Stomach smooth muscle (tissue), 2 donors: ENCODE results near the gene FUS.
A peak's percentile ranks its signal among the peaks of the same experiment; 100 is the strongest.
"Not testable (repeated sequence)": the region's sequence is repeated elsewhere in the genome, so short reads cannot be mapped to it uniquely, and the experiment has no call there.

Experiments used
- H3K27ac ChIP-seq: one replicate; pipeline ENCODE4 v1.7.0; 2013; ENCODE audit warnings: mild to moderate bottlenecking, low read length, inconsistent platforms
- H3K27me3 ChIP-seq, 2 donors: one replicate each; pipeline ENCODE4 v1.7.0; 2013; ENCODE audit warnings: low read length in 2 of 2; ENCODE audit not compliant: insufficient read depth in 2 of 2, control insufficient read depth in 1 of 2
- H3K36me3 ChIP-seq, 2 donors: one replicate each; pipeline ENCODE4 v1.7.0; 2013; ENCODE audit warnings: low read length in 2 of 2; ENCODE audit not compliant: control insufficient read depth in 2 of 2, insufficient read depth in 2 of 2
- H3K4me1 ChIP-seq: one replicate; pipeline ENCODE4 v1.7.0; 2013; ENCODE audit warnings: low read length; ENCODE audit not compliant: control insufficient read depth, insufficient read depth
- H3K4me3 ChIP-seq, 2 donors: one replicate each; pipeline ENCODE4 v1.7.0; 2013; ENCODE audit warnings: low read length in 2 of 2
- H3K9ac ChIP-seq, 2 donors: one replicate each; pipeline ENCODE4 v1.7.0; 2013; ENCODE audit warnings: low read length in 2 of 2, mild to moderate bottlenecking in 1 of 2
- H3K9me3 ChIP-seq, 2 donors: one replicate each; pipeline ENCODE4 v1.7.0; 2013; ENCODE audit warnings: low read length in 2 of 2; ENCODE audit not compliant: control insufficient read depth in 2 of 2
- donor health status: healthy.
- donor health status: Pancreatic carcinoma.

Gene FUS

GRCh38 chr16:31168848-31169247 lies 11.1 kb upstream of the FUS start:
- no peaks in the 10 kb centered on the region for H3K27me3 ChIP-seq
- no peaks in the 10 kb centered on the region for H3K36me3 ChIP-seq
- no peak overlapping the region for H3K4me3 ChIP-seq
- H3K9me3 ChIP-seq = no peaks in the 10 kb centered on the region
- H3K27ac ChIP-seq = no peak overlapping the region
- H3K4me1 ChIP-seq = no peaks in the 10 kb centered on the region
- no peak overlapping the region for H3K9ac ChIP-seq

DNA sequence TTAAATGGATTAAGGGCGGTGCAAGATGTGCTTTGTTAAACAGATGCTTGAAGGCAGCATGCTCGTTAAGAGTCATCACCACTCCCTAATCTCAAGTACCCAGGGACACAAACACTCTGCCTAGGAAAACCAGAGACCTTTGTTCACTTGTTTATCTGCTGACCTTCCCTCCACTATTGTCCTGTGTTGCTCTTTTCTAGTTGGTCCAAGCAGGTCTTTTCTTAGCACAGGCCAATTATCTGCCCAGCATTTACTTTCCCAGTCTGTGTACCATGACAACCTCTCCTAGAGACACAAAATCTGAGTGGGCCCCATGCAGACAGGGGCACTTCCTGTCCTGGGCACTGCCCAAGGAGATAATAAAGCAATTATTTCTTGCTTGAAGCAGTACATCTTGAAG lies 9.9 kb upstream of the FUS start:
- not testable (repeated sequence) for H3K27ac ChIP-seq, H3K4me1 ChIP-seq

DNA sequence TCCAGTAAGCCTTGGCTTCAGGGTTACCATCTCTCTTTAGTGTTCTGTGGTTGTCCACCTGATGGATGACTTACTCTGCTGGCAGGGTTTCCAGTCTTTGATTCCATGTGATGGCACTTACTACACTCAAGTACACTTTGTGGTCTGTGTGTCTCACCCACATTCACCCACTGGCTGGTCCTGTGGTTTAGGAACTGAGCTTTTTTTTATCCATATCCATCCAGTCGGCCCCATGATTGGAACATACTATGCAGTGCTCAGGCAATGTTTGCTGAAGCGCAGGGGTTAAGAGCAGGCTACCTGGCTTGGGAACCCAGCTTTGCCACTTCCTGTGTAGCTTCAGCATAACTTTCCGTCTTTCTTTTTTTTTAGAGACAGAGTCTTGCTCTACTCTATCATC lies 2.8 kb upstream of the FUS start:
- H3K9me3 ChIP-seq = no peaks in the 10 kb centered on the region
- H3K27ac ChIP-seq = no peak overlapping the region

More for the DNA sequence above, 9.9 kb upstream of the FUS start:
- not testable (repeated sequence) for H3K27me3 ChIP-seq, H3K9me3 ChIP-seq, H3K9ac ChIP-seq, H3K36me3 ChIP-seq, H3K4me3 ChIP-seq

DNA sequence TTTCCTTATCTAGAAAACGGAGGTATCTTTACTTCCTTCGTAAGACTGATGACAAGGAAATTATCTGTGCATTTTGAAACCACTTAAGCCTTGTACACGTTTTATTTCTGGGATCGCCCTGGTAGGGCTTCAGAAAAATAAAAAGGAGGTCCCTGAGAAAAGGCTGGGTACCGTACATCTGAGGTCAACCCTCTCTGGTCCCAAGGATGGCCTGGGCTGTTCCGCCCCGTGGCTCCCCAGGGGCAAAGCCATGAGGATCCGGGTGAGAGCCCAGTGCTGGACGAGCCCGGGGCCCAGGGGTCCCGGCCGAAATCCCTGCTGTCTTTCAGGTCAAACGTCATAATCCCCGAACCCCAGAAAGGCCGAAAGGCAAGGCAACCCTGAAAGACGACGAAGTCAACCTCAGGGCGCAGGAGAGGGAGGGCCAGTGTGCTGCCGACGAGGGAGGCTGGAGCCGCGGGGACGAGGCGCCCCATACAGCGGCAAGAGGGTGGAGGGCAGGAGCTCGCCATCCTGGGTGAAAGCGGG lies 656 bp upstream of the FUS start:
- Histone ChIP-seq H3K27me3 (no peaks in the 10 kb centered on the region), H3K4me1 (peaks cover 36% of the 10 kb centered on the region), H3K27ac (peak overlapping the region; percentile 93), H3K4me3 (peak overlapping the region; percentile 92), H3K9ac (peak overlapping the region; percentile 92 to 96), H3K9me3 (no peaks in the 10 kb centered on the region), H3K36me3 (peaks cover 13 to 14% of the 10 kb centered on the region in 2 donors)

More for the DNA sequence above, 2.8 kb upstream of the FUS start:
- H3K4me1 ChIP-seq = peaks cover 20% of the 10 kb centered on the region
- H3K9ac ChIP-seq = no peak overlapping the region
- H3K27me3 ChIP-seq = no peaks in the 10 kb centered on the region
- H3K4me3 ChIP-seq = no peak overlapping the region
- no peaks in the 10 kb centered on the region for H3K36me3 ChIP-seq

- Histone ChIP-seq H3K4me1 (peaks cover 36% of the 10 kb centered on the region), H3K9ac (peak overlapping the region; percentile 92 to 96), H3K27ac (peak overlapping the region; percentile 93), H3K9me3 (no peaks in the 10 kb centered on the region), H3K36me3 (peaks cover 27 to 30% of the 10 kb centered on the region in 2 donors), H3K27me3 (no peaks in the 10 kb centered on the region), H3K4me3 (peak overlapping the region; percentile 92)
Observed at GRCh38 chr16:31181102-31181830, 1.3 kb downstream of the FUS start.

GRCh38 chr16:31182391-31182790 lies 2.5 kb downstream of the FUS start:
- H3K4me3 ChIP-seq = peak overlapping the region; percentile 92
- no peaks in the 10 kb centered on the region for H3K9me3 ChIP-seq
- no peaks in the 10 kb centered on the region for H3K27me3 ChIP-seq
- H3K27ac ChIP-seq = no peak overlapping the region
- H3K4me1 ChIP-seq = peaks cover 36% of the 10 kb centered on the region
- H3K36me3 ChIP-seq = peaks cover 38 to 41% of the 10 kb centered on the region in 2 donors
- peak overlapping the region; percentile 39 to 58 for H3K9ac ChIP-seq

GRCh38 chr16:31183432-31184428 lies 3.8 kb downstream of the FUS start:
- H3K4me3 ChIP-seq = no peak overlapping the region
- no peaks in the 10 kb centered on the region for H3K27me3 ChIP-seq
- H3K4me1 ChIP-seq = peaks cover 33% of the 10 kb centered on the region
- no peak overlapping the region for H3K27ac ChIP-seq
- H3K9ac ChIP-seq = no peak overlapping the region
- H3K9me3 ChIP-seq = no peaks in the 10 kb centered on the region
- H3K36me3 ChIP-seq = peaks cover 51 to 52% of the 10 kb centered on the region in 2 donors

GRCh38 chr16:31184888-31185287 lies 4.9 kb downstream of the FUS start:
- no peaks in the 10 kb centered on the region for H3K9me3 ChIP-seq
- no peak overlapping the region for H3K27ac ChIP-seq
- H3K9ac ChIP-seq = no peak overlapping the region
- H3K36me3 ChIP-seq = peaks cover 63 to 64% of the 10 kb centered on the region in 2 donors
- H3K27me3 ChIP-seq = no peaks in the 10 kb centered on the region
- H3K4me3 ChIP-seq = no peak overlapping the region
- H3K4me1 ChIP-seq = peaks cover 27% of the 10 kb centered on the region

GRCh38 chr16:31185339-31185738 lies 5.4 kb downstream of the FUS start:
- Histone ChIP-seq H3K9me3 (no peaks in the 10 kb centered on the region), H3K9ac (no peak overlapping the region), H3K36me3 (peaks cover 67 to 68% of the 10 kb centered on the region in 2 donors), H3K27ac (no peak overlapping the region), H3K4me1 (peaks cover 27% of the 10 kb centered on the region), H3K4me3 (no peak overlapping the region), H3K27me3 (no peaks in the 10 kb centered on the region)

- Histone ChIP-seq H3K27ac (no peak overlapping the region), H3K9ac (no peak overlapping the region), H3K27me3 (no peaks in the 10 kb centered on the region), H3K4me3 (no peak overlapping the region), H3K9me3 (no peaks in the 10 kb centered on the region), H3K4me1 (peaks cover 26% of the 10 kb centered on the region), H3K36me3 (peaks cover 75 to 76% of the 10 kb centered on the region in 2 donors)
Observed at GRCh38 chr16:31186176-31186575, 6.2 kb downstream of the FUS start.
